Activated CD4-positive, alpha-beta T cell treated with anti-CD3 and anti-CD28 coated beads, Interleukin-2, amount 50 U/mL, for 4 hours (primary cell): ENCODE measurements around the gene ATAD2B.
"Not testable (repeated sequence)": the region's sequence is repeated elsewhere in the genome, so short reads cannot be mapped to it uniquely, and the experiment has no call there.

Experiments used
- DNase-seq, 2 experiments: peaks; one replicate each; pipeline ENCODE4 v3.0.0-alpha.2; 2020

The ATAD2B gene

DNA sequence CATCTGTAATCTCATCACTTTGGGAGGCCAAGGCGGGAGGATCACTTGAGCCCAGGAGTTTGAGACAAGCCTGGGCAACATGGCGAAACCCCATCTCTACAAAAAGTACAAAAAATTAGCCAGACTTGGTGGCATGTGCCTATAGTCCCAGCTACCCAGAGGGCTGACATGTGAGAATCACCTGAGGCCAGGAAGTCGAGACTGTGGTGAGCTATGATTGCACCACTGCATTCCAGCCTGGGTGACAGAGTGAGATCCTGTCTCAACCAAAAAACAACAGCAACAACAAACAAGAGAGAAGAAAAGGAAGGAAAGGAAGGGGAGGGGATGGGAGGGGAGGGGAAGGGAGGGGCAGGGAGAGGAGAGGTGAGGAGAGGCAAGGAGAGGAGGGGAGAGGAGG is 203.9 kb downstream of the ATAD2B start:
- not testable (repeated sequence) for DNase-seq

GRCh38 chr2:23722255-23722654 is 204.7 kb downstream of the ATAD2B start:
- DNase-seq = no peak

- DNase-seq = no peak
Observed at GRCh38 chr2:23721454-23721826, 205.5 kb downstream of the ATAD2B start.

DNA sequence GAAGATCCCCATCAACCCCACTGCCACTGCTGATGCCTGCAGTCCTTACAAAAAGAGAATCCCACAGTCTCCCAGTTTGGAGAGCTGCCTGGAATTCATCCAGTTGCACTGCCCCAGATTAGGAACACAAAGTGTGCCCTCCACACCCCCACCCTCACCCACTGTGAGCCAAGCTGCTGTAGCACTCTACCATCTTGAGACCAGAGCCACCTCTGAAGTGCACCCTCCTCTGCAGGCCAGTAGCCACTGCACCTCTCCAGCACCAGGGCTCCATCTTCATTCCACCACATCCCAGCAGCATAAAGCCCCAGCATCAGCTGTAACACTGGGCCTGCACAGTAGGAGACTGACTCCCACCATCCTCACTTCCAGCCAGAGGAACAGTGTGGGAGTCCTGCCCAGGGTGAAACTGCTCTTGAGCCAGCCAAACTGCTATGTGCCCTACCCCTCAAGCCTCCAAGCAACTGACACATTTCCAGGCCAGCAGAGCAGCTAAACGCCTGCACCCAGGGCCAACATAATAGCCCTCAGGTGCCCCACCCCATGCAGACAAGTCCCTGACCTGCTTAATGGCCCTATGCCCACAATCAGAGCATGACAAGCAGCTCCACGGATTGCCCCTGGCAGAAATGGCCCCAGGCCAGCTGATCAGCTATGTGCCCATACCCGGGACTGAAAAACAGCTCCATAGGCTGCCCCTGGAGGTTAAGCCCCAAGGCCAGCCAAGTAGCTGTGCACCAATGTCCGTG is 206.0 kb downstream of the ATAD2B start:
- no peak for DNase-seq

GRCh38 chr2:23719716-23720115 is 207.2 kb downstream of the ATAD2B start:
- no peak for DNase-seq

DNA sequence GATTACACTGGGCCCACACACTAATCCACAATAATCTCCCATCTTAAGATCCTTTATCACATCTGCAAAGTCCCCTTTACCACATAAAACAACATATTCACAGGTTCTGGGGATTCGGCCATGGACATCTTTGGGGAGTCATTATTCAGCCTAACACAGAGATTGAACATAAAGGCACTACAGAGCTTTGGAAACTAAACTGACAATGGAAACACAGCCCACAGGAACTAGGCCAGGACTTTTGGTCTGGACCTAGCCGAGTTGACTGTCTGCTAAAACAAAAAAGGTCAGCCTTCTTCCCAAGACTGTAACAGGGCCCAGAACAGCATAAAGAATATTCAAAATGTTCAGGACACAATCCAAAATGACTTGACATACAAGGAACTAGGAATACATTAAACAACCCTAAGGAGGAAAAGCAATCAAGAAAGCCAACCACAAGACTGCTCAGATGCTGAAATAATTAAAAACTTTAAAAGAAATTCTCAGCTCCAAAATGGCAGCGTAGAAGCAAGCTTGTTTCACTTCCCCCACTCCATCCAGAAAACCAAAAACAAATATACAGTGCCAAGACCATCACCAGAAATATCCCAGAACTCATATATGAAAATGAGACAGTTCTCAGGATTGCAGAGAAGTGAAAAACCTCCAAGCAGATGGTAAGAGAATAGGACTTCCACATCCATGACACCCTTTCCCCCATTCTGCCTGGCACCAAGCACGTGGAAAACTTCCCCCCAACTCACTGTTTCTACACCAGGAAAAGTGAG is 207.8 kb downstream of the ATAD2B start:
- DNase-seq = no peak

GRCh38 chr2:23713351-23713750 is 213.6 kb downstream of the ATAD2B start:
- no peak for DNase-seq

DNA sequence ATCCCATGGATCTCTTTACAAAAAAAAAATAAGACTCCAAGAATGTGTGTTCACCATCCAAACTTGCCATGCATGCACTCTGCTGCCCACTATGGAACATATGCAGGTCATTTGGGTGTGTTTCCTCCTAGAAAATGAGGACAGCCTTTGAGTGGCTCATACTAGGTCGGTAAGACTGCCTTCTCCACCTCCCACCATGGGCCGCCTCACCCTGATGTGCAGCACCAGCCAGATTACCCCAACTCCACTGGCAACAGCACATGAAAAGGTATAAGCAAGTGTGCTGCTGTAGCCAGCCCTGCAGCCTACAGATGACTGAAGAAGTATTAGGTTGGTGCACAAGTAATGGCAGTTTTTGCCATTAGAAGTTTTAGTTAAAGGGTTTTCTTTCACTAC is 214.2 kb downstream of the ATAD2B start:
- no peak for DNase-seq

DNA sequence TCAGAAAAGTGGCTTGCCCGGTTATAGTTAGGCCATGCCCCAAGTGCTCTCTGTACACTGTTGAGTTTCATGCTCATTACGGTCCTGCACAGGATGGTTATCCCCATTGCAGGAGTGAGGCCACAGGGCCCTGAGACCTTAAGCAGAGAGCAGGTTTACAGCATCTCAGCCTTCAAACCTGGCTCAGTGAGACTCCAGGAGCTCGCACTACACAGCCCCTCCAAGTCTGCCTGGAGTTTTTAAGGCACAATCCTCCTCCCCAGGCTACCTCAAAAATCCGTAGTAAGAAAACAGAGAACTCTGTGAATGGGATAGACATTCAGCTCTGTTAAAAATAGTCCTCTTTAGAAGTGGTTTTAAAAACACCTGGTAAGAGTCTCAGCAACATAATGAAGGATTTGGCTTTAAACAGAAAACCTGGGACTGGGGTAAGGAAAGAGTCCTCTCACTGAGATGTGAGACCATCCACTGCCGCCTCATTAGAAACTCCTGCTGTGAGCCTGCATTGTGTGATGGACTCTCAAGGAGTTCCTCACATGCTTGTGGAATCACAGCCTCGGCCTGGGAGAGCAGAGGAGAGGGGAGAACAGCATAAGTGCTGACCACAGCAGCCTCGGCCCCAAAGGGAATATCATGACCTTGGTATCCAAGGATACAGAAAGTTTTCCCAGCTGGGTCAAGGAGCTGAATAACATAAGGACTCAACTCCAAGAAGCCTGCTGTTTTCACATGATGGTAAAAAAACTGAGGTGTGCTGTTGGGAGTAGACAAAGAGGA is 214.8 kb downstream of the ATAD2B start:
- no peak for DNase-seq

DNA sequence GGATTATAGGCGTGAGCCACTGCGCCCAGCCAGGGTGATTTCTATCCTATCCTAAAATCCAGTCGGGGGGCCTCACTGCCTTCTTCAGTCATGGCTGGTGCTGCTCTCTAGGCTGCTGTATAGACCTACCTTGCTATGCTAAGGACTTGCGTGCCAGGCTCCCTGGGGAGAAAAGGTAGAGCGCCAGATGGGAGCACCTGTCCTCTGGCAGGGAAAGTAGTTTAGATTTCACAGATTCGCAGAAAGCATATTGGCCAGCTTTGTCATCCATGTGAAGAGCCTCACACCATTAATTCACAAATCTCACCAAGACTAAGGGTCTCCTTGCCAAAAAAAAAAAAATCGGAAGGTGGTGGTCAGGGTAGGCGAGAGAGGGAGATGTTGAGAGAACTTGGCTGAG is 217.6 kb downstream of the ATAD2B start:
- no peak for DNase-seq

- DNase-seq = no peak
Observed at GRCh38 chr2:23708771-23709170, 218.2 kb downstream of the ATAD2B start.

- no peak for DNase-seq
Observed at GRCh38 chr2:23707096-23707495, 219.8 kb downstream of the ATAD2B start.

GRCh38 chr2:23706613-23707078 is 220.3 kb downstream of the ATAD2B start:
- no peak for DNase-seq

DNA sequence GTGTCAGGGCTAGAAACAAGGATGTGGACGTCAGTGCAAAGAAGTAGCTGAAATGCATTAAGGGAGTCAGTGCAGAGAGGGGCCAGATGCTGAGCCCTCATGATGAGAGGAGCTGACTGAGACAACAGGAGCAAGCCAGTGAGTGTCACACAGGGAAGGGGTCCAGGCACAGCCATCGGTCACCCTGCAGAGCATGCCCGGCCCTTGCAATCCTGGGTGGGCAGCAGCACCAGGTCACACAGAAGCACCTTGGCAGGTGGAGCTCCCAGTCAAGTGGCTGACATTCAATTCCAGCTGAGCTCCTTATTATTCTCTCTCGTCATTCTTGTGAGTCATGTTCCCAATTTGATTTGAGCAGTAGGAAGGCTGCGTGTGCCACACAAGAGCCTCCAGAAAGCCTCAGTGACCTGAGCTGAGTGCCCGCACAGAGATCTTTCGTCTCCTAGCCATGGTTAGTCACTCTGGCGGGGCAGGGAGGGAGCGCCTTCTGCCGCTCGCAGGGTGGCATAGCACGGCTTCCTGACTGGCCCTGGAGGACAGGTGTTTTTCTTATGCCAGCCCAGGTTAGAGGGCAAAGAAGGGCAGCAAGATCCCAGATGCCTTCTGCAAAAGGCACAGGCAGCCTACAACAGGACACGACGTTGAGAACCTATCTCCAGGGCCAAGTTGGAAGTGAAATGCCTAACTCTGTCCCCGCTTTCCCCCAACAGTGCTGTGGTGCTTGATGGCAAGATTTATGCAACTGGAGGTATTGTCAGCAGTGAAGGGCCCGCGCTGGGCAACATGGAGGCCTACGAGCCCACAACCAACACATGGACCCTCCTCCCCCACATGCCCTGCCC is 220.9 kb downstream of the ATAD2B start:
- no peak for DNase-seq

- no peak for DNase-seq
Observed at GRCh38 chr2:23703583-23704385, 223.1 kb downstream of the ATAD2B start.

- no peak for DNase-seq
Observed at GRCh38 chr2:23703037-23703582, 223.8 kb downstream of the ATAD2B start.

DNA sequence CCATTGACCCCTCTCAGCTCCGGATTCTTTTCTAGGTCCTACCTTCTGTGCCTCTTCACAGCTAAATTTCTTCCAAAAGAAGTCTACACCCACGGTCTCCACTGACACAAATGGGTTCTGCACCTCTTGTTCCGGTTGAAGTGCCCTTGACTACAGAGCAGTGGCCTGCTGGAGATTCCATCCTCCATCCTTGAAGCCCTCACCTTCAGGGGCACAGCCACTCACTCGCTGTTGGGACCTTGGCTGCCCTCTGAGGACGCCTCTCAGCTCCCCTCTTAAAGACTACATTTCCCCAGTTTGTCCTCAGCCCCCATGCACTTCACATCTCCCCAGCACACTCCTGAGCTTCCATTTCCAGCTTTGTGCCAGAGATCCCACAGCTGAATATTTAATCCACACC is 226.3 kb downstream of the ATAD2B start:
- DNase-seq = no peak

DNA sequence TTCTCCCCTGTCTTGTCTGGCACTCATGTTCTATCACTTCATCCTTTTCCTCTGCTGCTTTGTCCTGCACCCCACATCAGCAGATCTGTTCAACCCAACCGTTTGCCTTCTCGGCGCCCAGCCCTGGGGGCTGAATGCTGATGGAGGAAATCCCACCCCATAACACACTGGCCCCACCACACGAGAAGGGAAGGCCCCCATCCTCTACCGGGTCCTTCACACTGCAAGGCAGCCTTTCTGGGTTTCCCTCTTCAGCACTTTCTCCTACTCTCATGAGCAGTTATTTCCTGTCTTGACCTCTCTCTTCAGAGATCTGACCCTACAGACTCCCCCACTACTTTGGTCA is 227.4 kb downstream of the ATAD2B start:
- DNase-seq = no peak

- no peak for DNase-seq
Observed at GRCh38 chr2:23698721-23699579, 228.0 kb downstream of the ATAD2B start.
